K562 (cell line): ENCODE measurements around the gene MYPN.

Experiments
- CTCF ChIP-seq, 3 experiments: IDR thresholded peaks in 2 of 3; conservative IDR thresholded peaks in 1 of 3; 2 replicates each; pipeline ENCODE4 v1.5.1; 2011 to 2012; ENCODE audit warnings: low read length in 3 of 3, mild to moderate bottlenecking in 3 of 3, control low read depth in 2 of 3, improper control_type of control experiment in 1 of 3, inconsistent platforms in 1 of 3, low read depth in 1 of 3, mixed read lengths in 1 of 3, moderate library complexity in 1 of 3; ENCODE audit not compliant: insufficient read depth in 2 of 3
- ELK1 ChIP-seq: sonication (generic); formaldehyde crosslinking; IDR thresholded peaks from 2 replicates; pipeline ENCODE4 v1.8.1; 2022; ENCODE audit warnings: missing genetic modification reagents
- POLR2A ChIP-seq: fragments of 450-650 bp; conservative IDR thresholded peaks from 2 replicates; pipeline ENCODE4 v1.6.1; 2016
- TARDBP ChIP-seq: fragments of 450-650 bp; IDR thresholded peaks from 2 replicates; pipeline ENCODE4 v1.6.1; 2016
- ZBTB9 ChIP-seq: fragments of 450-650 bp; formaldehyde crosslinking; IDR thresholded peaks from 2 replicates; pipeline ENCODE4 v1.4.0; 2020; ENCODE audit warnings: mild to moderate bottlenecking, moderate library complexity
- ZKSCAN1 ChIP-seq: fragments of 150-350 bp; IDR thresholded peaks from 2 replicates; pipeline ENCODE4 v1.6.1; 2016; ENCODE audit warnings: low read depth, low read length

- no peak for TF ChIP-seq ZBTB9 (CRISPR knock-in tag)
- no peak for TF ChIP-seq TARDBP
- TF ChIP-seq POLR2A, result no peak
- no peak for TF ChIP-seq ZKSCAN1
- TF ChIP-seq CTCF (IDR thresholded peaks at IDR 0.05 in 2 of 3, conservative IDR thresholded peaks at IDR 0.05 in 1 of 3; ENCODE audit: insufficient read depth in 2 of 3, low read depth in 1 of 3, low read length in 3 of 3), result no peak
- TF ChIP-seq ELK1 (CRISPR knock-in tag), result no peak
These were observed 44.4 kb downstream of the MYPN start for GRCh38 chr10:68153473-68154210.
